ENCODE data around the gene EGLN3.

GRCh38 chr14:33876274-33876673 lies 74.6 kb downstream of the EGLN3 start:
- TF ChIP-seq CTCF (conservative IDR thresholded peaks at IDR 0.05) (no peak), EZH2 (IDR thresholded peaks at IDR 0.05; ENCODE audit: low read depth) (no peak)

Measured in PC-9 (cell line).